ENCODE data around the gene FOLR3. TPM values are rescaled to one million over a fixed set of nuclear protein-coding genes. Genes with fewer than 3 reads are reported as not detected.

The FOLR3 gene
- total and polyA plus RNA-seq, 2 donors (not counting 1 experiment from before 2014, with no cell fraction given) = 0.99 to 1.4 TPM

DNA sequence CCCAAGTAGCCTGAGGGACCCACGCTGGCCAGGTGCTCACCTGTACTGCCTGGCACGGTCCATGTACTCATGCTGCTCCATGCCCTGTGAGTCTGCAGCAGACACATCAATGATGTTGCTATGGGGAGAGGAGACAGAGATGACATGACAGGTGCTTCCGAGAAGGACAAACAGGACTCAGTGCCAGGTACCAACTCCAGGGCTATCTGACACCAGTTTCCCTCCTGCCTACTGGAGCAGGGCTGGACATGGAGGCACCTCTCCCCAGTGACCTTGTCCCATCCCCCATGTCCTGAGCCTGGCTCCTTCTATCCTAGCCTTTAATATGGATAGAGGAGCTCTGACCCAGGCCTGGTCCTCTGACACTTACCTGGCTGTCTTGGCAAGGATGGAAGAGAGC is 36.8 kb upstream of the FOLR3 start:
- TF ChIP-seq EZH2 (IDR thresholded peaks at IDR 0.05; ENCODE audit: low read length, missing control alignments) = no peak
- TF ChIP-seq, protein P1, sequence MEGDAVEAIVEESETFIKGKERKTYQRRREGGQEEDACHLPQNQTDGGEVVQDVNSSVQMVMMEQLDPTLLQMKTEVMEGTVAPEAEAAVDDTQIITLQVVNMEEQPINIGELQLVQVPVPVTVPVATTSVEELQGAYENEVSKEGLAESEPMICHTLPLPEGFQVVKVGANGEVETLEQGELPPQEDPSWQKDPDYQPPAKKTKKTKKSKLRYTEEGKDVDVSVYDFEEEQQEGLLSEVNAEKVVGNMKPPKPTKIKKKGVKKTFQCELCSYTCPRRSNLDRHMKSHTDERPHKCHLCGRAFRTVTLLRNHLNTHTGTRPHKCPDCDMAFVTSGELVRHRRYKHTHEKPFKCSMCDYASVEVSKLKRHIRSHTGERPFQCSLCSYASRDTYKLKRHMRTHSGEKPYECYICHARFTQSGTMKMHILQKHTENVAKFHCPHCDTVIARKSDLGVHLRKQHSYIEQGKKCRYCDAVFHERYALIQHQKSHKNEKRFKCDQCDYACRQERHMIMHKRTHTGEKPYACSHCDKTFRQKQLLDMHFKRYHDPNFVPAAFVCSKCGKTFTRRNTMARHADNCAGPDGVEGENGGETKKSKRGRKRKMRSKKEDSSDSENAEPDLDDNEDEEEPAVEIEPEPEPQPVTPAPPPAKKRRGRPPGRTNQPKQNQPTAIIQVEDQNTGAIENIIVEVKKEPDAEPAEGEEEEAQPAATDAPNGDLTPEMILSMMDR (conservative IDR thresholded peaks at IDR 0.05 in 1 of 2, IDR thresholded peaks at IDR 0.05 in 1 of 2; ENCODE audit: low read depth in 1 of 2, low read length in 2 of 2) = no peak
- no peaks in the 10 kb centered on the region for H4K20me1 ChIP-seq (ENCODE audit: control insufficient read depth, extremely low read depth, insufficient read depth, low read length)
- no peaks in the 10 kb centered on the region for H3K27me3 ChIP-seq (ENCODE audit: control insufficient read depth, insufficient read depth, low read length)
- H2AFZ ChIP-seq (ENCODE audit: low read length) = no peak overlapping the region
- H3K9me3 ChIP-seq (ENCODE audit: control insufficient read depth, insufficient read depth, low read depth, low read length) = no peaks in the 10 kb centered on the region
- no peak overlapping the region for H3K27ac ChIP-seq (ENCODE audit: insufficient read depth, low read length)
- H3K79me2 ChIP-seq (ENCODE audit: control insufficient read depth, insufficient read depth, low read length) = peaks cover 40% of the 10 kb centered on the region
- DNase-seq (ENCODE audit: low read depth in 2 of 2) = no peak
- H3K9ac ChIP-seq (ENCODE audit: insufficient read depth, low read length) = no peak overlapping the region
- H3K36me3 ChIP-seq (ENCODE audit: control insufficient read depth, insufficient read depth, low read length) = peaks cover 23% of the 10 kb centered on the region
- peaks cover 16% of the 10 kb centered on the region for H3K4me1 ChIP-seq (ENCODE audit: control insufficient read depth, extremely low read depth, insufficient read depth, low read length)
- no peak overlapping the region for H3K4me3 ChIP-seq (replicated peaks in 1 of 4; ENCODE audit: control extremely low read depth in 1 of 4, insufficient read depth in 1 of 4, low read depth in 3 of 4, low read length in 4 of 4)
- no peak overlapping the region for H3K4me2 ChIP-seq (ENCODE audit: extremely low read depth, insufficient read depth, low read length)

DNA sequence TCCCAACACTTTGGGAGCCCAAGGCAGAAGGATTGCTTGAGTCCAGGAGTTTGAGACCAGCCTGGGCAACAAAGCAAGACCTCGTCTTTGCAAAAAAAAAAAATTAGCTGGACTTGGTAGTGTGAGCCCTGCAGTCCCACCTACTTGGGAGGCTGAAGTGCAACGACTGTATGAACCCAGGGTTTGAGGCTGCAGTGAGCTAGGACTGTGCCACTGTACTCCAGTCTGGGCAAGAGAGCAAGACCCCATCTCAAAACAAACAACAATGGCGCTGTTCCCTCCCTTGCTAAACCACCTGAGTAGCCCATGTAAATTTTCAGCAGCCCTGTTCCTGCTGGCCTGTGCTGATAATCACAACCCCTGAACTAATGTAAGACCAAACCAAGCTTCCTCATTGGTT is 35.5 kb upstream of the FOLR3 start:
- Histone ChIP-seq H3K4me1 (ENCODE audit: control insufficient read depth, extremely low read depth, insufficient read depth, low read length) (peaks cover 18% of the 10 kb centered on the region), H2AFZ (ENCODE audit: low read length) (no peak overlapping the region), H3K79me2 (ENCODE audit: control insufficient read depth, insufficient read depth, low read length) (peaks cover 40% of the 10 kb centered on the region), H3K36me3 (ENCODE audit: control insufficient read depth, insufficient read depth, low read length) (peaks cover 19% of the 10 kb centered on the region), H3K4me2 (ENCODE audit: extremely low read depth, insufficient read depth, low read length) (no peak overlapping the region), H4K20me1 (ENCODE audit: control insufficient read depth, extremely low read depth, insufficient read depth, low read length) (no peaks in the 10 kb centered on the region), H3K9ac (ENCODE audit: insufficient read depth, low read length) (no peak overlapping the region), H3K27me3 (ENCODE audit: control insufficient read depth, insufficient read depth, low read length) (no peaks in the 10 kb centered on the region), H3K4me3 (replicated peaks in 1 of 4; ENCODE audit: control extremely low read depth in 1 of 4, insufficient read depth in 1 of 4, low read depth in 3 of 4, low read length in 4 of 4) (no peak overlapping the region), H3K9me3 (ENCODE audit: control insufficient read depth, insufficient read depth, low read depth, low read length) (no peaks in the 10 kb centered on the region), H3K27ac (ENCODE audit: insufficient read depth, low read length) (no peak overlapping the region)
- no peak for TF ChIP-seq EZH2 (IDR thresholded peaks at IDR 0.05; ENCODE audit: low read length, missing control alignments)
- TF ChIP-seq, protein P1 (conservative IDR thresholded peaks at IDR 0.05 in 1 of 2, IDR thresholded peaks at IDR 0.05 in 1 of 2; ENCODE audit: low read depth in 1 of 2, low read length in 2 of 2) = no peak
- no peak for DNase-seq (ENCODE audit: low read depth in 2 of 2)

DNA sequence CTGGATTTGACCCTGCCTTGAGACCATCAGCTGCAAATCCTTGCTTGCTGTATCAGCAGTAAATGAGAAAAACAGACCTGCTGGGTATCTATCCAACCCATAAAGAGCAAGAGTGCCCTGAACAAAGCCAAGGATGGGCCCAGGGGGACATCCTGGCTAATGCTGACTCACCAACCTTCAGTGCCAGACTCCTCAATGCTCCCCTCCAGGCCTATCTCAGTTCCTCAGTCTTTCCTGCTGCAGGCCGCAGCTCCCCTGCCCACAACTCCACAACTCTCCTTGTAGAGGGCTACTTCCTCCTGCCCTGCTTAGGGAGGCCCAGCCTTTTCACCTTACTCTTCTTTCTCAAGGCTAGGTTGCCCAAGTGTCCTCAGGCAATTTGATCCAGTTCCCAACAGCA is 35.1 kb upstream of the FOLR3 start:
- no peak overlapping the region for H3K4me2 ChIP-seq (ENCODE audit: extremely low read depth, insufficient read depth, low read length)
- H4K20me1 ChIP-seq (ENCODE audit: control insufficient read depth, extremely low read depth, insufficient read depth, low read length) = no peaks in the 10 kb centered on the region
- no peak overlapping the region for H2AFZ ChIP-seq (ENCODE audit: low read length)
- no peak overlapping the region for H3K9ac ChIP-seq (ENCODE audit: insufficient read depth, low read length)
- H3K79me2 ChIP-seq (ENCODE audit: control insufficient read depth, insufficient read depth, low read length) = peaks cover 40% of the 10 kb centered on the region
- peak overlapping the region; percentile 13 for H3K27ac ChIP-seq (ENCODE audit: insufficient read depth, low read length)
- H3K4me3 ChIP-seq (replicated peaks in 1 of 4; ENCODE audit: control extremely low read depth in 1 of 4, insufficient read depth in 1 of 4, low read depth in 3 of 4, low read length in 4 of 4) = peak overlapping the region in 1 of 4 experiments; percentile 100
- peaks cover 18% of the 10 kb centered on the region for H3K4me1 ChIP-seq (ENCODE audit: control insufficient read depth, extremely low read depth, insufficient read depth, low read length)
- H3K9me3 ChIP-seq (ENCODE audit: control insufficient read depth, insufficient read depth, low read depth, low read length) = no peaks in the 10 kb centered on the region
- no peaks in the 10 kb centered on the region for H3K27me3 ChIP-seq (ENCODE audit: control insufficient read depth, insufficient read depth, low read length)
- no peak for DNase-seq (ENCODE audit: low read depth in 2 of 2)
- no peak for TF ChIP-seq EZH2 (IDR thresholded peaks at IDR 0.05; ENCODE audit: low read length, missing control alignments)
- TF ChIP-seq, protein P1 (conservative IDR thresholded peaks at IDR 0.05 in 1 of 2, IDR thresholded peaks at IDR 0.05 in 1 of 2; ENCODE audit: low read depth in 1 of 2, low read length in 2 of 2) = no peak
- peaks cover 17% of the 10 kb centered on the region for H3K36me3 ChIP-seq (ENCODE audit: control insufficient read depth, insufficient read depth, low read length)

Measured in fibroblast of lung (primary cell).